Measurements from ENCODE around the gene FITM2.
"Not testable (repeated sequence)": the region's sequence is repeated elsewhere in the genome, so short reads cannot be mapped to it uniquely, and the experiment has no call there.

The FITM2 gene

GRCh38 chr20:44355498-44356352 is 44.7 kb upstream of the FITM2 start, which contains the start of gene HNF4A:
HNF4A (plus strand) TSS chr20:44355699; CDS start chr20:44355805, 106 bp downstream.
- DNase-seq (ENCODE audit: insufficient read length, low spot score): no peak
- no peak for FAIRE-seq
- TF ChIP-seq, protein P1, sequence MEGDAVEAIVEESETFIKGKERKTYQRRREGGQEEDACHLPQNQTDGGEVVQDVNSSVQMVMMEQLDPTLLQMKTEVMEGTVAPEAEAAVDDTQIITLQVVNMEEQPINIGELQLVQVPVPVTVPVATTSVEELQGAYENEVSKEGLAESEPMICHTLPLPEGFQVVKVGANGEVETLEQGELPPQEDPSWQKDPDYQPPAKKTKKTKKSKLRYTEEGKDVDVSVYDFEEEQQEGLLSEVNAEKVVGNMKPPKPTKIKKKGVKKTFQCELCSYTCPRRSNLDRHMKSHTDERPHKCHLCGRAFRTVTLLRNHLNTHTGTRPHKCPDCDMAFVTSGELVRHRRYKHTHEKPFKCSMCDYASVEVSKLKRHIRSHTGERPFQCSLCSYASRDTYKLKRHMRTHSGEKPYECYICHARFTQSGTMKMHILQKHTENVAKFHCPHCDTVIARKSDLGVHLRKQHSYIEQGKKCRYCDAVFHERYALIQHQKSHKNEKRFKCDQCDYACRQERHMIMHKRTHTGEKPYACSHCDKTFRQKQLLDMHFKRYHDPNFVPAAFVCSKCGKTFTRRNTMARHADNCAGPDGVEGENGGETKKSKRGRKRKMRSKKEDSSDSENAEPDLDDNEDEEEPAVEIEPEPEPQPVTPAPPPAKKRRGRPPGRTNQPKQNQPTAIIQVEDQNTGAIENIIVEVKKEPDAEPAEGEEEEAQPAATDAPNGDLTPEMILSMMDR (IDR thresholded peaks at IDR 0.05; ENCODE audit: insufficient read depth, missing control alignments): no peak

GRCh38 chr20:44354979-44355497 is 44.0 kb upstream of the FITM2 start:
- TF ChIP-seq, protein P1 (IDR thresholded peaks at IDR 0.05; ENCODE audit: insufficient read depth, missing control alignments): no peak
- FAIRE-seq (no peak), DNase-seq (ENCODE audit: insufficient read length, low spot score) (no peak)

DNA sequence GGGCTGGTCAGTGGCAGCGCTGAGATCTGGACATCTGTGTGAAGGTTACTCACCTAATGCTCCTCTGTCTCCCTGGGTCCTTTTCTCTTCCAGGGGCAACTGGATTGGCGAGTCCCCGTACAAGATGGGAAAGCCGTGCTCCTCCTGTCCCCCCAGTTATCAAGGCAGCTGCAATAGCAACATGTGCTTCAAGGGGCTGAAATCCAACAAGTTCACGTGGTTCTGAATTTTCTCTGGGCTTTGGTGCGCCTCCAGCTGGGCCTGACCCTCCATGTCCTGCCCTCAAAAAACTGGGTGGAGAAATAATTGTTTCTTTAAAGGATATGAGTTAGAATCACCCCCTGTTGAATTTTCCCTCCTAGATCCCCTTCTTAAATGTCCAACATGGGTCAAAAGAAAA is 39.6 kb upstream of the FITM2 start:
- FAIRE-seq (no peak), DNase-seq (ENCODE audit: insufficient read length, low spot score) (no peak)
- TF ChIP-seq, protein P1 (IDR thresholded peaks at IDR 0.05; ENCODE audit: insufficient read depth, missing control alignments): no peak

DNA sequence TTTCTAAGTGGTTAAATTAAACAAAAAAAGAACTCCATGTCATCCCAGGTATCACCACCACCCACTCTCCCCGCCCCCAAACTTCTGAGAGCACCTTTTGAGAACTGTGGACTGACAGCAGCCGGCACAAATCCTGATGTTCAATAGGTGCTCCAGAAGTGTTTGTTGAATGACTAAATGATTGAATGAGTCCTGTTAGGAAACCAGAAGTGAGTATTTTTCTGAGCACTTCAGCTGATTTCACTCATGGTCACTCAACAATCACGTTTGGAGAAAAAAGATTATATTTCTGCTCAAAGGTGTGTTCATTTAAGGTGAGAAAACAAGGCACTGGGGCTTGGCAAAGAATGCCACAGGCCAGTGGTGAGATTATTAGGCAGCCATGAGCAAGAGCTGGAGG is 38.3 kb upstream of the FITM2 start:
- FAIRE-seq (no peak), DNase-seq (ENCODE audit: insufficient read length, low spot score) (no peak)
- TF ChIP-seq, protein P1 (IDR thresholded peaks at IDR 0.05; ENCODE audit: insufficient read depth, missing control alignments): no peak

GRCh38 chr20:44348168-44348659 is 37.2 kb upstream of the FITM2 start:
- TF ChIP-seq, protein P1 (IDR thresholded peaks at IDR 0.05; ENCODE audit: insufficient read depth, missing control alignments): no peak
- no peak for FAIRE-seq
- no peak for DNase-seq (ENCODE audit: insufficient read length, low spot score)

DNA sequence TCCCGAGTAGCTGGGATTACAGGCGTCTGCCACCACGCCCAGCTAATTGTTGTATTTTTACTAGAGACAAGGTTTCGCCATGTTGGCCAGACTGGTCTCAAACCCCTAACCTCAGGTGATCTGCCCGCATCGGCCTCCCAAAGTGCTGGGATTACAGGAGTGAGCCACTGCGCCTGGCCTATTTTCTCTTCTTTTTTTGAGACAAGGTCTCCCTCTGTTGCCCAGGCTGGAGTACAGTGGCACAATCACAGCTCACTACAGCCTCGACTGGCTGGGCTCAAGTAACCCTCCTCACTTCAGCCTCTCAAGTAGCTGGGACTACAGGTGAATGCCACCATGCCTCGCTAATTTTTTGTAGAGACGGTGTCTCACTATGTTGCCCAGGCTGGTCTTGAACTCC is 34.9 kb upstream of the FITM2 start:
- not testable (repeated sequence) for FAIRE-seq; DNase-seq (ENCODE audit: insufficient read length, low spot score)

DNA sequence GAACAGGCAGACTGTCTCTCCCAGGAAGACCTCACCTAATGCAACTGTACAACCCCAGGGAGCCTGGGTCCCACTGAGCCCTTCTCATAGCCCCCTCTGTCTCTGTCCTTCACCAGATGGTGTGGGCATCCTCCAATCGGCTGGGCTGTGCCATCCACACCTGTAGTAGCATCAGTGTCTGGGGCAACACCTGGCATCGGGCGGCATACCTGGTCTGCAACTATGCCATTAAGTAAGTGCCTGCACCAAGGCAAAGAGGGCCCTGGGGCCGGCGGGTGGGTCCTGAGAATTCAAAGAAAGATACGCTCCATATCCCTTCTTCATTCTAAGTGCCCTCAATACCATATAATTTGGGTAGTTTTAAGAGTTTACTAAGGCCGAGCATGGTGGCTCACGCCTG is 34.1 kb upstream of the FITM2 start:
- TF ChIP-seq, protein P1 (IDR thresholded peaks at IDR 0.05; ENCODE audit: insufficient read depth, missing control alignments): no peak
- FAIRE-seq: no peak

More for the DNA sequence above, 34.1 kb upstream of the FITM2 start:
- DNase-seq (ENCODE audit: insufficient read length, low spot score): no peak
